Dendritic cell treated with granulocyte-macrophage colony-stimulating factor and Interleukin-4, amounts not matched to agents 40 ng/mL and 50 ng/mL, for 4 days (primary cell): ENCODE data around the gene POLL.

Source experiments
- H3K27ac Mint-ChIP-seq: one replicate; pipeline ENCODE4 v1.8.0; 2022; ENCODE audit warnings: mild to moderate bottlenecking, mixed read lengths
- H3K27me3 Mint-ChIP-seq: one replicate; pipeline ENCODE4 v1.8.0; 2022; ENCODE audit warnings: mild to moderate bottlenecking, mixed read lengths
- H3K36me3 Mint-ChIP-seq: one replicate; pipeline ENCODE4 v1.8.0; 2022; ENCODE audit warnings: low read depth, mixed read lengths
- H3K4me1 Mint-ChIP-seq: one replicate; pipeline ENCODE4 v1.8.0; 2022; ENCODE audit warnings: low read depth, mixed read lengths
- H3K4me3 Mint-ChIP-seq: one replicate; pipeline ENCODE4 v1.8.0; 2022; ENCODE audit warnings: mild to moderate bottlenecking, moderate library complexity, mixed read lengths
- H3K9me3 Mint-ChIP-seq: one replicate; pipeline ENCODE4 v1.8.0; 2022; ENCODE audit warnings: mixed read lengths
- intact Hi-C: fragments of 100-400 bp; cut with micrococcal nuclease; formaldehyde crosslinking; loops from one replicate; pipeline ENCODE4 v1.15.0; 2022

Gene POLL

GRCh38 chr10:101550965-101551364 is 37.1 kb downstream of the POLL start:
- Mint-ChIP-seq H3K36me3 (peaks cover 44% of the 10 kb centered on the region), H3K4me3 (no peak overlapping the region), H3K27me3 (no peaks in the 10 kb centered on the region), H3K27ac (no peak overlapping the region), H3K4me1 (no peaks in the 10 kb centered on the region), H3K9me3 (no peaks in the 10 kb centered on the region)
- intact Hi-C loops: no loop called here

GRCh38 chr10:101545898-101546297 is 42.2 kb downstream of the POLL start:
- Mint-ChIP-seq H3K4me1 (no peaks in the 10 kb centered on the region), H3K27ac (no peak overlapping the region), H3K4me3 (no peak overlapping the region), H3K9me3 (no peaks in the 10 kb centered on the region), H3K27me3 (no peaks in the 10 kb centered on the region), H3K36me3 (peaks cover 39% of the 10 kb centered on the region)
- intact Hi-C loops: no loop called here

GRCh38 chr10:101538446-101538845 is 49.6 kb downstream of the POLL start:
- Mint-ChIP-seq H3K27ac (no peak overlapping the region), H3K9me3 (no peaks in the 10 kb centered on the region), H3K4me3 (no peak overlapping the region), H3K27me3 (no peaks in the 10 kb centered on the region), H3K4me1 (no peaks in the 10 kb centered on the region), H3K36me3 (peaks cover 49% of the 10 kb centered on the region)
- intact Hi-C loops: no loop called here

- Mint-ChIP-seq H3K27me3 (no peaks in the 10 kb centered on the region), H3K4me1 (no peaks in the 10 kb centered on the region), H3K36me3 (peaks cover 57% of the 10 kb centered on the region), H3K9me3 (no peaks in the 10 kb centered on the region), H3K27ac (no peak overlapping the region), H3K4me3 (no peak overlapping the region)
- intact Hi-C loops: no loop called here
These were observed 51.3 kb downstream of the POLL start for GRCh38 chr10:101536800-101537199.

GRCh38 chr10:101535949-101536348 is 52.1 kb downstream of the POLL start:
- no peaks in the 10 kb centered on the region for H3K27me3 Mint-ChIP-seq
- H3K4me3 Mint-ChIP-seq: no peak overlapping the region
- H3K36me3 Mint-ChIP-seq: peaks cover 63% of the 10 kb centered on the region
- H3K9me3 Mint-ChIP-seq: no peaks in the 10 kb centered on the region
- intact Hi-C loops: no loop called here
- H3K27ac Mint-ChIP-seq: no peak overlapping the region
- H3K4me1 Mint-ChIP-seq: no peaks in the 10 kb centered on the region

GRCh38 chr10:101529725-101530553 is 58.1 kb downstream of the POLL start:
- peaks cover 7% of the 10 kb centered on the region for H3K4me1 Mint-ChIP-seq
- no peaks in the 10 kb centered on the region for H3K9me3 Mint-ChIP-seq
- H3K4me3 Mint-ChIP-seq: no peak overlapping the region
- H3K36me3 Mint-ChIP-seq: peaks cover 31% of the 10 kb centered on the region
- no peak overlapping the region for H3K27ac Mint-ChIP-seq
- H3K27me3 Mint-ChIP-seq: no peaks in the 10 kb centered on the region
- intact Hi-C loops: no loop called here

GRCh38 chr10:101529207-101529606 is 58.9 kb downstream of the POLL start:
- no peak overlapping the region for H3K4me3 Mint-ChIP-seq
- H3K27ac Mint-ChIP-seq: no peak overlapping the region
- intact Hi-C loops: no loop called here
- peaks cover 7% of the 10 kb centered on the region for H3K4me1 Mint-ChIP-seq
- no peaks in the 10 kb centered on the region for H3K9me3 Mint-ChIP-seq
- H3K27me3 Mint-ChIP-seq: no peaks in the 10 kb centered on the region
- H3K36me3 Mint-ChIP-seq: peaks cover 24% of the 10 kb centered on the region
